ENCODE data around the gene GRIK4. TPM values are rescaled to one million over a fixed set of nuclear protein-coding genes. Genes with fewer than 3 reads are reported as not detected.

GRIK4 gene
- total and polyA plus RNA-seq, 2 of the 4 experiments (the other 2 are of a cell fraction): 0.18 to 0.38 TPM

DNA sequence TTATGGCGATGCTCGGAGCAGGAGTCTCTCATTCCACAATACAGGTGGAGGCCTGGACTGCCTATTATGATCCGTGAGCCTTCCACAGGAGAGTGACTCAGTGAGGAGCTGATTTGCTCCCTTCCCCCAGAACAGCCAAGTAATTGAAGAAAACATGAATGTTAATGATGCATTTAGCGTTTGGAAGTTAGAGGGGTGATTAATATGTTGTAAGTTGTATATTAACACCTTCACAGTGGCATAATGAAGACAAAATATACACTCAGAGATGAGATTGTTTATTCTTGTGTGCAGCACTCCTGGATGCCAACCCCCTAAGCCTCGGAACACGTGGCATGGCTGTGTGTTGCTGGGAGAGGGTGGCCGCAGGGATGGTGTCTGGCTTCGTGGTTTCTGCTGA lies 98.6 kb downstream of the GRIK4 start:
- in situ Hi-C loops (cut with MboI; ENCODE audit: low sequenced_read_pairs): no loop called here
- Histone ChIP-seq H3K9me3 (ENCODE audit: control insufficient read depth, insufficient read depth, low read length) (no peaks in the 10 kb centered on the region), H3K9me1 (ENCODE audit: insufficient read depth, low read length) (no peaks in the 10 kb centered on the region)

More for the DNA sequence above, 98.6 kb downstream of the GRIK4 start:
- Histone ChIP-seq H2BK15ac (ENCODE audit: low read depth, low read length) (no peak overlapping the region), H2AFZ (replicated peaks; ENCODE audit: low read length, poor library complexity) (no peak overlapping the region), H3K14ac (replicated peaks; ENCODE audit: low read depth, low read length) (no peak overlapping the region), H4K5ac (ENCODE audit: low read depth, low read length) (no peak overlapping the region), H2BK5ac (ENCODE audit: low read depth, low read length, poor library complexity, severe bottlenecking) (no peak overlapping the region), H3K18ac (ENCODE audit: low read depth, low read length) (no peak overlapping the region), H3K23ac (ENCODE audit: low read depth, low read length) (no peak overlapping the region), H3K27ac (ENCODE audit: insufficient read depth, low read length) (no peak overlapping the region), H2BK20ac (ENCODE audit: low read depth, low read length) (no peak overlapping the region), H2AK9ac (replicated peaks; ENCODE audit: low read depth, low read length, poor library complexity) (no peak overlapping the region), H4K8ac (ENCODE audit: low read depth in 2 of 2, low read length in 2 of 2) (no peak overlapping the region), H3K9ac (ENCODE audit: low read depth, low read length) (no peak overlapping the region), H3K4me1 (ENCODE audit: control insufficient read depth, insufficient read depth, low read length) (peaks cover 14% of the 10 kb centered on the region; the same call in 1 of the 2 replicates), H3K79me1 (ENCODE audit: low read depth in 1 of 2, low read length in 2 of 2) (no peaks in the 10 kb centered on the region), H4K20me1 (ENCODE audit: insufficient read depth, low read length) (no peaks in the 10 kb centered on the region), H3K27me3 (ENCODE audit: control insufficient read depth, insufficient read depth, low read length) (no peaks in the 10 kb centered on the region; the same call in 1 of the 2 replicates), H3K4me2 (ENCODE audit: low read depth, low read length) (no peak overlapping the region), H2AK5ac (ENCODE audit: low read depth, low read length) (no peak overlapping the region), H3K36me3 (ENCODE audit: control insufficient read depth, insufficient read depth, low read length) (no peaks in the 10 kb centered on the region), H2BK120ac (ENCODE audit: low read depth, low read length) (no peak overlapping the region), H3K56ac (ENCODE audit: extremely low read depth, insufficient read depth, low read length) (no peak overlapping the region), H3K4me3 (ENCODE audit: insufficient read depth, low read depth, low read length) (no peak overlapping the region), H4K91ac (ENCODE audit: insufficient read depth, low read depth, low read length) (no peak overlapping the region), H3K4ac (ENCODE audit: low read depth, low read length) (no peak overlapping the region)
- no peak for DNase-seq
- dilution Hi-C loops (cut with HindIII; ENCODE audit: low sequenced_read_pairs, unreplicated experiment) (no loop called here), intact Hi-C loops (cut with micrococcal nuclease) (no loop called here)
- 85 to 100% methylated on average over 1 to 4 of the region's 8 CpGs for WGBS, 2 experiments (ENCODE audit: extremely low coverage in 2 of 2, insufficient read length in 1 of 2)
- no TSS peak for BruUV-seq (replicated peaks)
- no peak for ATAC-seq (ENCODE audit: low read depth)
- POLR2A ChIA-PET (ENCODE audit: unreplicated experiment): no interaction called here
- TF ChIP-seq RCOR1 (IDR thresholded peaks at IDR 0.05; ENCODE audit: insufficient replicate concordance, low read length): no peak
- TF ChIP-seq MAZ (IDR thresholded peaks at IDR 0.05; ENCODE audit: borderline replicate concordance, low read depth, low read length): no peak
- no peak for TF ChIP-seq CEBPB (IDR thresholded peaks at IDR 0.05; ENCODE audit: low read depth, low read length)
- no peak for TF ChIP-seq BHLHE40 (IDR thresholded peaks at IDR 0.05; ENCODE audit: low read depth, low read length)
- CTCF ChIA-PET: no interaction called here
